Measurements from ENCODE around the gene ADGRL3.

- TF ChIP-seq POLR2A (IDR thresholded peaks at IDR 0.05; ENCODE audit: low read depth) (no peak), CTCF (IDR thresholded peaks at IDR 0.05) (no peak), EP300 (IDR thresholded peaks at IDR 0.05) (no peak), POLR2AphosphoS5 (IDR thresholded peaks at IDR 0.05) (no peak)
These were observed 54.3 kb downstream of the ADGRL3 start for GRCh38 chr4:61254406-61254805.

Data from esophagus muscularis mucosa (tissue), 4 donors.